D721Med (cell line): ENCODE measurements around the gene NUMA1.

Source experiments
- DNase-seq: peaks from one replicate; pipeline ENCODE4 v3.0.0; 2011; ENCODE audit warnings: low spot score; ENCODE audit not compliant: insufficient read length
- FAIRE-seq: peaks from 2 replicates; lab custom pipeline; 2011; peaks lifted over from hg19 to GRCh38; lab: Jason Lieb, UNC
- TF ChIP-seq, protein P1 (sequence below): IDR thresholded peaks from 2 replicates; pipeline ENCODE4 v1.5.1; 2012; ENCODE audit warnings: mild to moderate bottlenecking, control low read depth; ENCODE audit not compliant: insufficient read depth; ENCODE audit errors: missing control alignments

Gene NUMA1

GRCh38 chr11:71979602-71980001 lies 100.7 kb downstream of the NUMA1 start:
- no peak for DNase-seq
- TF ChIP-seq, protein P1, sequence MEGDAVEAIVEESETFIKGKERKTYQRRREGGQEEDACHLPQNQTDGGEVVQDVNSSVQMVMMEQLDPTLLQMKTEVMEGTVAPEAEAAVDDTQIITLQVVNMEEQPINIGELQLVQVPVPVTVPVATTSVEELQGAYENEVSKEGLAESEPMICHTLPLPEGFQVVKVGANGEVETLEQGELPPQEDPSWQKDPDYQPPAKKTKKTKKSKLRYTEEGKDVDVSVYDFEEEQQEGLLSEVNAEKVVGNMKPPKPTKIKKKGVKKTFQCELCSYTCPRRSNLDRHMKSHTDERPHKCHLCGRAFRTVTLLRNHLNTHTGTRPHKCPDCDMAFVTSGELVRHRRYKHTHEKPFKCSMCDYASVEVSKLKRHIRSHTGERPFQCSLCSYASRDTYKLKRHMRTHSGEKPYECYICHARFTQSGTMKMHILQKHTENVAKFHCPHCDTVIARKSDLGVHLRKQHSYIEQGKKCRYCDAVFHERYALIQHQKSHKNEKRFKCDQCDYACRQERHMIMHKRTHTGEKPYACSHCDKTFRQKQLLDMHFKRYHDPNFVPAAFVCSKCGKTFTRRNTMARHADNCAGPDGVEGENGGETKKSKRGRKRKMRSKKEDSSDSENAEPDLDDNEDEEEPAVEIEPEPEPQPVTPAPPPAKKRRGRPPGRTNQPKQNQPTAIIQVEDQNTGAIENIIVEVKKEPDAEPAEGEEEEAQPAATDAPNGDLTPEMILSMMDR = no peak
- no peak for FAIRE-seq

DNA sequence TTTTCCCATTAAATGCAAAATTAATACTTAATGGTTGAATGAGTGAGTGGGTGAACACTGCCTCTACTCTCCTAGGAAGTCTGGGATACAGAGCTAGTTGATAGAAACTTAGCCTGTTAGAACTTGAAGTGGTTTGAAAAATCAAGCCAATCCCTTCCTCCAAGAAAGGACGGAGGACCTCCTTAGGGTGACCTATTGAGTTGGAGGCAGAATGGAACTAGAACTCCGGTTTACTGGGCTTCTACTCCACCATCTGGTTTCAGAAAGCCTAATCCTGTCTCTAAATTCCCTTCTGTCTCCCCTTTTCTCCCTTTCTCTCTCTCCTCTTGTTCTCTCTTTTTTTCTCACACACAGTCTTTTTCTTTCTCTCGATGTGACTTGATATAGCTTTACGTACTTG lies 101.2 kb downstream of the NUMA1 start:
- FAIRE-seq (no peak), DNase-seq (no peak)
- TF ChIP-seq, protein P1 = no peak

DNA sequence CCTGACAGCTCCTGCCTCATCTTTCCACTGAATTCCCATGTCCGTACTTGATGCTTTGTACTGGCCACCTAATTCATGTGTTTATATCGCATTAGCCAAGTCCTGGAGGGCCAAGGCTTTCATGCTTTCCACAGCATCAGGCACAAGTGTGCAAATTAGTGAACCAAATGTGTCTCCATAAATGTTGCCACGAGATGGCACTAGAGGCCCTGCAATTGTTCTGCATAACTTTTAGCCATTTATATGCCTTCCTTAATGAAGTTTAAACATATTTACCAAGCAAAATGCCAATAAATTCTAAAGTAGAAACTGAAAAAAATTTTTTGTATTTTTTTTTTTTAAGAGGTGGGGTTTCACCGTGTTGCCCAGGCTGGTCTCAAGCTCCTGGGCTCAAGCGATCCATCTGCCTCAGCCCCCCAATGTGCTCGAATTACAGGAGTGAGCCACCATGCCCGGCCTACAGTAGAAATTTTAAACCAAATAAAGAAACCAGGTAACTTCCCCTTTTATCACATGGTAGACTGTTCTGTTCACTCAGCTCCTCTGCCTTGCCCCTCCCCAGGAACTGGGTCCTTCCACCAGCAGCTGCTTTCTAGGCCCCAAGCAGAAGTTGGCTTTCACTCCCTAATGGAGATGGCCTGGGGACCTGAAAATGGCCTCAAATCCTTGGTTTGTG lies 102.5 kb downstream of the NUMA1 start:
- DNase-seq = no peak
- no peak for FAIRE-seq
- TF ChIP-seq, protein P1 = peak; percentile 80

DNA sequence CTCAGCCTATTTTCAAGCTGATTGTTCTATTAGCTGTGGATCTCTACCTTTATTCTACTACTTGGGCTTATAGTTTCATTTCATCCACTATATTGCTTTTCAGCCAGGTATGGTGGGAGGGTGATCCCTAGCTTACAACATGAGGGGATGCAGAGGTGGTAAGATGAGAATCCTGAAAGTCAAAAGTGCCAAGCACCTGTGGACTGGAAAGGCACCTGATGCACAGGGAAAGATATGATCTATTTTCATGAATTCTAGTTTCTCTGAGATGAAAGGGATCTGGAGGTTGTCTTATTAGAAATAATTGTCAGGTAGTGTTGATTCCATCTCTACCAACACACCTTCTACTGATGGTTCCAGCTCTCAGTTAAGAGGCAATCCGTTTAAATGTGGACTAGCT lies 103.3 kb downstream of the NUMA1 start:
- DNase-seq (no peak), FAIRE-seq (no peak)
- TF ChIP-seq, protein P1 = no peak

DNA sequence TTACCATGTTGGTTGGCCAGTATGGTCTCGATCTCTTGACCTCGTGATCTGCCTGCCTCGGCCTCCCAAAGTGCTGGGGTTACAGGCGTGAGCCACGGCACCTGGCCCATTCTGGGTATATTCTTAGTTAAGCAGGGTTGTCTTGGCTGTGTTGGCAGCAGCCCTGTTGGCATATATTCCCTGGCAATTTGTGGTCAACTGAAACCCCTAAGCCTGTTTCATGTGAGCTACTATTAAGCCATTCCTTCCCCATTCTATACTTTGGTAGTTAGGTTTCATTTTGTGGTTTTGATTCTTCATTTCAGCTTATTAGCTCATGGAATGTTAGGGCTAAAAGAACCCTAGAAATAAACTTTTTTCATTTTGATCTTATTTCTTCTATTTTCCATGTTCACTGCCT lies 103.8 kb downstream of the NUMA1 start:
- TF ChIP-seq, protein P1 = no peak
- no peak for FAIRE-seq
- DNase-seq = no peak

GRCh38 chr11:71971680-71972079 lies 108.7 kb downstream of the NUMA1 start:
- FAIRE-seq (no peak), DNase-seq (no peak)
- TF ChIP-seq, protein P1 = no peak

- no peak for DNase-seq
- TF ChIP-seq, protein P1 = no peak
These were observed 115.7 kb downstream of the NUMA1 start for GRCh38 chr11:71964641-71965040.

More at GRCh38 chr11:71964641-71965040, 115.7 kb downstream of the NUMA1 start:
- no peak for FAIRE-seq
